A549 (cell line): ENCODE data around the gene ST3GAL5. TPM values are rescaled to one million over a fixed set of nuclear protein-coding genes. Genes with fewer than 3 reads are reported as not detected.

Experiments
- CBX8 ChIP-seq: fragments of 200-600 bp; sonication (generic); IDR thresholded peaks from 2 replicates; pipeline ENCODE4 v1.6.1; 2016
- CHD2 ChIP-seq: fragments of 150-350 bp; IDR thresholded peaks from 2 replicates; pipeline ENCODE4 v1.6.1; 2014; ENCODE audit warnings: low read length; ENCODE audit not compliant: partially characterized antibody
- CHD4 ChIP-seq: fragments of 200-600 bp; sonication (generic); IDR thresholded peaks from 2 replicates; pipeline ENCODE4 v1.6.1; 2016; ENCODE audit warnings: antibody characterized with exemption, mild to moderate bottlenecking, borderline replicate concordance
- CTCF ChIP-seq: fragments of >200 bp; sonication (Bioruptor Twin); formaldehyde crosslinking; IDR thresholded peaks from 3 replicates; pipeline ENCODE4 v1.5.1; 2016
- ELK1 ChIP-seq: fragments of 150-350 bp; IDR thresholded peaks from 2 replicates; pipeline ENCODE4 v1.6.1; 2014; ENCODE audit warnings: low read depth, mild to moderate bottlenecking, low read length
- ESRRA ChIP-seq: fragments of 150-350 bp; IDR thresholded peaks from 2 replicates; pipeline ENCODE4 v1.6.1; 2014; ENCODE audit warnings: mild to moderate bottlenecking, low read length, borderline replicate concordance
- FOSB ChIP-seq: fragments of 250-450 bp; sonication (Bioruptor Pico); IDR thresholded peaks from 2 replicates; pipeline ENCODE4 v1.5.0; 2020; ENCODE audit warnings: mild to moderate bottlenecking, moderate library complexity
- GATA3 ChIP-seq: IDR thresholded peaks from 2 replicates; pipeline ENCODE4 v1.6.1; 2012; ENCODE audit warnings: borderline replicate concordance
- HDAC2 ChIP-seq: fragments of 200-600 bp; sonication (generic); IDR thresholded peaks from 2 replicates; pipeline ENCODE4 v1.6.1; 2016
- HEYL ChIP-seq: fragments of 250-450 bp; sonication (Bioruptor Pico); IDR thresholded peaks from 2 replicates; pipeline ENCODE4 v1.8.0; 2021; ENCODE audit warnings: mild to moderate bottlenecking, moderate library complexity
- HOXB13 ChIP-seq: fragments of 250-450 bp; sonication (Bioruptor Pico); IDR thresholded peaks from 2 replicates; pipeline ENCODE4 v1.5.0; 2020; ENCODE audit warnings: low read depth, mild to moderate bottlenecking, moderate library complexity
- HOXB5 ChIP-seq: fragments of 250-450 bp; sonication (Bioruptor Pico); IDR thresholded peaks from 2 replicates; pipeline ENCODE4 v1.5.0; 2020; ENCODE audit warnings: mild to moderate bottlenecking, moderate library complexity
- JUNB ChIP-seq: fragments of >200 bp; sonication (Bioruptor Twin); formaldehyde crosslinking; IDR thresholded peaks from 2 replicates; pipeline ENCODE4 v1.6.1; 2016
- MAFK ChIP-seq: fragments of 450-650 bp; IDR thresholded peaks from 2 replicates; pipeline ENCODE4 v1.6.1; 2014; ENCODE audit not compliant: partially characterized antibody
- MAX ChIP-seq: IDR thresholded peaks from 2 replicates; pipeline ENCODE4 v1.6.1; 2012
- NFE2L2 ChIP-seq: fragments of 150-350 bp; conservative IDR thresholded peaks from 2 replicates; pipeline ENCODE4 v1.6.1; 2014; ENCODE audit warnings: low read length
- NPAS2 ChIP-seq: fragments of 250-450 bp; sonication (Bioruptor Pico); IDR thresholded peaks from 2 replicates; pipeline ENCODE4 v1.8.0; 2022; ENCODE audit warnings: mild to moderate bottlenecking, moderate library complexity, borderline replicate concordance
- NR3C1 ChIP-seq: fragments of >200 bp; sonication (Bioruptor Twin); formaldehyde crosslinking; IDR thresholded peaks from 3 replicates; pipeline ENCODE4 v1.6.1; 2017
- PHF8 ChIP-seq: fragments of 200-600 bp; sonication (generic); IDR thresholded peaks from 2 replicates; pipeline ENCODE4 v1.6.1; 2016; ENCODE audit warnings: low read depth, mild to moderate bottlenecking, antibody characterized with exemption, moderate library complexity, borderline replicate concordance
- POLR2A ChIP-seq: IDR thresholded peaks from 2 replicates; pipeline ENCODE4 v1.6.1; 2012; ENCODE audit warnings: mild to moderate bottlenecking, low read length
- RAD21 ChIP-seq, 2 experiments: fragments of >200 bp in 1 of 2; sonication (Bioruptor Twin) in 1 of 2; formaldehyde crosslinking in 1 of 2; IDR thresholded peaks in 1 of 2; conservative IDR thresholded peaks in 1 of 2; 2 replicates in 1 of 2; 3 replicates in 1 of 2; pipeline ENCODE4 v1.6.1; 2012 to 2018; ENCODE audit warnings: inconsistent platforms in 1 of 2
- RARB ChIP-seq: fragments of 250-450 bp; sonication (Bioruptor Pico); IDR thresholded peaks from 2 replicates; pipeline ENCODE4 v1.8.0; 2021; ENCODE audit warnings: mild to moderate bottlenecking, moderate library complexity
- RCOR1 ChIP-seq: fragments of 150-350 bp; IDR thresholded peaks from 2 replicates; pipeline ENCODE4 v1.6.1; 2014; ENCODE audit warnings: antibody characterized with exemption, low read length, low read depth
- SREBF2 ChIP-seq: fragments of 450-650 bp; IDR thresholded peaks from 2 replicates; pipeline ENCODE4 v1.6.1; 2014; ENCODE audit warnings: mild to moderate bottlenecking, moderate library complexity
- USF2 ChIP-seq: fragments of 450-650 bp; IDR thresholded peaks from 2 replicates; pipeline ENCODE4 v1.6.1; 2014; ENCODE audit warnings: antibody characterized with exemption
- ZFP36 ChIP-seq: fragments of 450-650 bp; IDR thresholded peaks from 2 replicates; pipeline ENCODE4 v1.6.1; 2014; ENCODE audit warnings: borderline replicate concordance; ENCODE audit not compliant: partially characterized antibody
- ZNF302 ChIP-seq: fragments of 250-450 bp; sonication (Bioruptor Pico); IDR thresholded peaks from 2 replicates; pipeline ENCODE4 v1.9.0; 2021; ENCODE audit warnings: inconsistent platforms, mild to moderate bottlenecking, moderate library complexity
- polyA plus RNA-seq, 4 experiments: library from polyadenylated mRNA; depleted of rRNA in 3 of 4; stranded (reverse); fragments of >200 nt; fragmentation: RNase III in 1 of 4; extraction: RNeasy Plus Mini Kit Qiagen cat#74134 plus additional on column Dnase treatment in 1 of 4; gene quantifications; 2 replicates in 3 of 4; 3 replicates in 1 of 4; pipeline ENCODE4 v1.2.3, GENCODE V29; 2011 to 2017
- TF ChIP-seq, protein P1 (sequence below): fragments of 250-450 bp; sonication (Bioruptor Pico); IDR thresholded peaks from 2 replicates; pipeline ENCODE4 v1.5.0; 2020; ENCODE audit warnings: low read depth, mild to moderate bottlenecking, moderate library complexity

The ST3GAL5 gene
- polyA plus RNA-seq, 2 of the 4 experiments (the other 2 are of a cell fraction): 36.9 to 119 TPM

- TF ChIP-seq RAD21 (conservative IDR thresholded peaks at IDR 0.05 in 1 of 2, IDR thresholded peaks at IDR 0.05 in 1 of 2) (peak; percentile 55 to 81), HOXB13 (no peak), RCOR1 (no peak), HEYL (no peak), HOXB5 (CRISPR knock-in tag) (peak; percentile 95), MAX (peak; percentile 59; the same call in 1 of the 2 replicates), FOSB (CRISPR knock-in tag) (no peak), USF2 (peak; percentile 76), CBX8 (no peak), GATA3 (no peak), MAFK (peak; percentile 3), JUNB (no peak), PHF8 (no peak), CHD2 (no peak), POLR2A (peak; percentile 22), ZFP36 (no peak), HDAC2 (no peak), SREBF2 (no peak), RARB (CRISPR knock-in tag) (no peak), NR3C1 (no peak), ESRRA (no peak), ELK1 (no peak), NFE2L2 (no peak), ZNF302 (CRISPR knock-in tag) (no peak), CHD4 (no peak), CTCF (peak; percentile 97), NPAS2 (no peak)
- TF ChIP-seq, protein P1, sequence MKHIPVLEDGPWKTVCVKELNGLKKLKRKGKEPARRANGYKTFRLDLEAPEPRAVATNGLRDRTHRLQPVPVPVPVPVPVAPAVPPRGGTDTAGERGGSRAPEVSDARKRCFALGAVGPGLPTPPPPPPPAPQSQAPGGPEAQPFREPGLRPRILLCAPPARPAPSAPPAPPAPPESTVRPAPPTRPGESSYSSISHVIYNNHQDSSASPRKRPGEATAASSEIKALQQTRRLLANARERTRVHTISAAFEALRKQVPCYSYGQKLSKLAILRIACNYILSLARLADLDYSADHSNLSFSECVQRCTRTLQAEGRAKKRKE (CRISPR knock-in tag): no peak
These were observed at the start of gene ST3GAL5 (continued) for GRCh38 chr2:85888684-85889626.
